IPS DF 19.7 (cell line): Measurements from ENCODE around the gene PACS2.

Source experiments
- DNase-seq: peaks from one replicate; pipeline ENCODE4 v3.0.0-alpha.2; 2013; ENCODE audit warnings: low read depth, low spot score

The PACS2 gene

DNA sequence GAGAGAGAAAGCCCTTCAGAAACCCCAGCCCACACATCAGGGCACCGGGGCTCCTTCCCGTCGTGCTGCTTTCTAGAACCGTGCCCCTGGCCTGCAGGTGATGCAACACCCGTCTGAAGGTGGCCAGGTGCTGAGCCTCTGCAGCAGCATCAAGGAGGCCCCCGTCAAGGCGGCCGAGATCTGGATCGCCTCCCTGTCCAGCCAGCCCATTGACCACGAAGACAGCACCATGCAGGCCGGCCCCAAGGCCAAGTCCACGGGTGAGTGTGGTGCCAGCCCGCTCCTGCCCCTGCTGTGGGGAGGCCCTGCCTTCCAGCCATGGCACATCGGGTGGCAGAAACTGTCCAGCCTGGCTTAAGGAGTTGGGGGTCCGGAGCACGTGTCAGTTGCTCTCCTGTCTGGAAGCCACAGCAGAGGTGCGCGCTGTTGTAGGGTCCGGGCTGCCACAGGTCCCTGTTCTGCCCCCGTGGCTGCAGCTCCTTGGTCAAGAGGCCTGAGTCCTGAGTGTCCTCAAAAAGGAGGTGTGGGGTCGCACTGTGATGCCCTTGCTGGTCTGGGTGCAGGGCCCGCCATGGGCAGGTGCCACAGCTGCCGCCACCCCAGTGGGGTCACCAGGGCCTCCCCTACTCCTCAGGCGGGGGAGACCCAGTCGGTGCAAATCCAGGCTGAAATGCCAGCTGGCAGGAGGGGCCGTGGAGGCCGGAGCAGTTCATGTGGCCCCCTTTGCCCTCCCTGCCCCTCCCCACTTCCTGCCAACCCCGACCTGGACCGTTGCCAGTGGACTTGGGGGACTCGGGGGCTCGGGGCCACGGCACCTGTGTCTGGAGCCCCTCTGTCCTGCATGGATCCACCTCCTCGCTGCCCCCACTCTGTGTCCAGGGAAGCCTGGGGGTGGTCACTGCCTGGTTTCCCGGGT, 52.8 kb downstream of the PACS2 start:
- DNase-seq = no peak

DNA sequence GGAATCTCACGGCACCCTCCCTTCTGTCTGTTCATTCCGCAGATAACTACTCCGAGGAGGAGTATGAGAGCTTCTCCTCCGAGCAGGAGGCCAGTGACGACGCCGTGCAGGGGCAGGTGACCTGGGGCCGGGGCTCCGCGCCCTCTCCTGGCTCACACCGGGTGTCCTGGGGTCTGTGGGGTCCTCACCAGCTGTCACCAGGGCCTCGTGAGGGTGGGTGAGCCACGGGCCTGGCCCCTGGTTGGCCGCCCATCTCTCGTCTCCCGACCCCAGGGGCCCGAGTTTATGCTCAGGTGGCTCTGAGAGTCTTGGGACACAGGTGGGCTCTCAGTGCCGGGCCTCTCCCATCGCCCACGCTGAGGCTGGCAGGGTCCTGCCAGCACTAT, 53.5 kb downstream of the PACS2 start:
- DNase-seq = no peak

DNA sequence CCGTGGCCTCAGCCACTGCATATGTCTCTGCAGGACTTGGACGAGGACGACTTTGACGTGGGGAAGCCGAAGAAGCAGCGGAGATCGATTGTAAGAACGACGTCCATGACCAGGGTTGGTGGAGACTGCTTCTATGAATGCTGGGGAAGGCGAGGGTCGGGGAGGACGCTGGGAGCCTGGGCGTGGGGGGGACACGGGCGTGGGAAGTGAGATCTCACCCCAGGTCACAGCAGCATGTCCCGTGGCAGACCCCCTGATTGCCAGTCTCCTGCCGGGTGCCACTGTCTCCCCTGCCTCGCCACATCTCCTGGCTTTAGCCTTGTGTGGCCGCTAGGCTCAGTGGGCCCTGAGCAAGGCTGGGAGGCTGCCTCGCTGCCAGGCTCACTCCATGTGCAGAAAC, 53.9 kb downstream of the PACS2 start:
- no peak for DNase-seq

DNA sequence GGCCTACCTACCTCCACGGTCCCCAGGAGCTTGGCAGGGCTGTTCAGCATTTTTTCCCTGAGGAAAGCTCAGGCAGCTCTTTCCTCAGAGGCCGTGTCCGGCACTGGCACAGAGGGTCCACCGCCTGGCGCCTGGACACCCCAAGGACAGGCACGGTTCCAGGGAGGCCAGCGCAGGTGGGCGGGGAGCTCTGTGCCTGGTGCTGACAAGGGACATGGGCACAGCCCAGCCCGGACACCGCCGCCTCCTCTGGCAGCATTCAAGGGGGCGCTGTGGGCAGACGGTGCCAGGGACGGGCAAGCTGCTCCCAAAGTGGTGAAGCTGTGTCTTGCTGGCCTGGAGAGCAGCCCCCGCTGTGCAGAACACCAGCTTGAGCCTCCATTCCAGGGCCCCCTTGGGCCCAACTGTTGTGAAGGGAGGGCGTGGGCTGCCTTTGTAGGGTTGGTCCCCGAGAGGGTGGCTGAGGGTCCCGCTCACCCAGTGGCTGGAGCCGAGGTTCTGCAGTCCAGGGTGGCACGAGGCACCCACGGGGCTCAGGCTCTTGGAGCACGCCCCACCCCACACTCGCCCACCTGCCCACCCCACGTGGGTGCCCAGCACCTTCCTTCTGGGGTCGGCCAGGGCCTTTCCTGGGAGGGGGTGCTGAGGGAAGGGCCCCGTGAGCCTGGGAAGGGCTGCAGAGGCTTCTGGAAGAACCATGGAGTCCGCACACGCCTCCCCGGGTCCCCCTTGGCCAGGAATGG, 54.5 kb downstream of the PACS2 start:
- no peak for DNase-seq

DNA sequence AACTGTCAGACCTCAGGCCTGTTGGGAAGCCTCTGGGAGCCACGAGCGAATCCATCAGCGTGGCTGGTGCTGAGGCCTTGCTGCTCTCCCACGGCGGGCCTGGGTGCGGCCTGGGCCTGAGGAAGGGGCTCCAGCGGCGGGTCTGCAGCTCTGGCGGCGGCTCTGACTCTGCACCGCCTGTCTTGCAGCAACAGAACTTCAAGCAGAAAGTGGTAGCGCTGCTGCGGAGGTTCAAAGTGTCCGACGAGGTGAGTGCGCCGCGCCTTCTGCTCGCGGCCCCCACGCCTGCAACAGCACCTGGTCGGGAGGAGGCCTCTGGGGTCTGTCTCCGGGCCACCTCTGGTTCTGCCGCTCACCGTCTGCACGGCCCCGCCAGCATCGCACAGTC, 55.1 kb downstream of the PACS2 start:
- DNase-seq = no peak

DNA sequence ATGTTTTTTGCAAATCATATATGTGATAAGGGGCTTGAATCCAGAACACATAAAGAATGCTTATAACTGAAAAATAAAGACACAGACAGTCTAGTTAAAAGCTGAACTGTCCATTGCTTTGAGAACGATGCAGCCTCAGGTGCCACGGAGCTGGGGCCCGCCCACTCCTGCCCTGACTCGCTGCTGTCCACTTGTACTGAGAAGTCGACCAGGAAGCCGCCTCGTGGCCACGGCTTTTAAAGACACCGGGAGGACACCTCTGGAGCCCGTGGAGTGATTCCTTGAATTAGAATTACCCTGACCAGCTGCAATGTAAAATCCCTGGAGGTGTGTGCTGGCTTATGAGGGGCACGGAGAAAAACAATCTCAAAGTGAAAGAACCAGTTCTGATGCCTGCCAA, 59.8 kb downstream of the PACS2 start:
- no peak for DNase-seq

DNA sequence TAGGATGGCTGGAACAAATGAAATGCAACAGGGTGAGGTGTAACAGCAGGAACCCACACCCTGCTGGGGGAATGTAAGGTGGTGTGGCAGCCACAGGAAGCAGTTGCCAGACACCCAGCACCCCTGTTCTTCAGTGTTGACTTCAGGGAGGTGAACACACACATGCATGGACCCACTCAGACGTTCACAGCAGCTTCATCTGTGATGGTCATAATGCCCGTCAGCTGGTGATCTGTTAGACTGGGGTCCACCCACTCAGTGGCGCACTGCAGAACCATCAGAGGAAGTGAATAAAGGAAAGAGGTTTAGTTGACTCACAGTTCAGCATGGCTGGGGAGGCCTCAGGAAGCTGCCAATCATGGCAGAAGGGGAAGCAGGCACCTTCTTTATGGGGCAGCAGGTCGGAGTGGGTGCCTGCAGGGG, 61.1 kb downstream of the PACS2 start:
- DNase-seq = no peak

DNA sequence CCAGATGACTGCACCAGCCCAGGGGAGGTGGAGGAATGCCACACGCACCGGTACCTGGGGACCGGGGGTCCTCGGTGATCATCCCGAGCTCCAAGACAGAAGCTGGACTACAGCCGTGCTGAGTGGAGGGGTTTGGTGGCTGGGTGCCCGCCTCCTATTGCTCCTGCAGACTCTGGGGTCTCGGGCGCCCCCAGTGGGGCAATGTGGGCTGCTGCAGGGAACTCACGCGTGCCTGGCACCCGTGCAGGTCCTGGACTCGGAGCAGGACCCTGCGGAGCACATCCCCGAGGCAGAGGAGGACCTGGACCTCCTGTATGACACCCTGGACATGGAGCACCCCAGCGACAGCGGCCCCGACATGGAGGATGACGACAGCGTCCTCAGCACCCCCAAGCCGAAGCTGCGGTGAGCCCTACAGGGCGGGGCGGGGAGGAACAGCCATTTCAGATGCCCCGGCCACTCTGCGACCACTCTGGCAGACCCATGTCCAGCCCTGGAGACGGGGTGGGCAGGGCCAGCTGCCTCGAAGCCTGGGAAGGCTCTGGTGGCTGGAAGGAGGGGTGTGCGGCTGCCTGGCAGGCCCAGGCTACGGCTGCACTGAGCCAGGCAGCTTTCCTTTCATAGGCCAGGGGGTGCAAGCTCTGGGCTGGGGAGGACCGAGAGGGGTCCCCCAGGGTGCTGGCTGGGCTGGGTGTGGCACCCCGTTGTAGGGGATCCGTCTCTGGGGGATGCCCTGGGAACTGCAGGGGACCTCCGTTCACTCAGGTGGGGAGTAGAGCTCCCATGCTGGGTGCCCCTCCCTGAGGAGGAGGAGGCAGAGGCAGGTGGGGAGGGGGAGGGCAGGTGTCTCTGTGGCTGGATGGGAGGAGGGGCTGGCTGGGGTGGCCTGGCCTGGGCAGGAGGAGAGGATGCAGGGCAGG, 62.2 kb downstream of the PACS2 start:
- no peak for DNase-seq

DNA sequence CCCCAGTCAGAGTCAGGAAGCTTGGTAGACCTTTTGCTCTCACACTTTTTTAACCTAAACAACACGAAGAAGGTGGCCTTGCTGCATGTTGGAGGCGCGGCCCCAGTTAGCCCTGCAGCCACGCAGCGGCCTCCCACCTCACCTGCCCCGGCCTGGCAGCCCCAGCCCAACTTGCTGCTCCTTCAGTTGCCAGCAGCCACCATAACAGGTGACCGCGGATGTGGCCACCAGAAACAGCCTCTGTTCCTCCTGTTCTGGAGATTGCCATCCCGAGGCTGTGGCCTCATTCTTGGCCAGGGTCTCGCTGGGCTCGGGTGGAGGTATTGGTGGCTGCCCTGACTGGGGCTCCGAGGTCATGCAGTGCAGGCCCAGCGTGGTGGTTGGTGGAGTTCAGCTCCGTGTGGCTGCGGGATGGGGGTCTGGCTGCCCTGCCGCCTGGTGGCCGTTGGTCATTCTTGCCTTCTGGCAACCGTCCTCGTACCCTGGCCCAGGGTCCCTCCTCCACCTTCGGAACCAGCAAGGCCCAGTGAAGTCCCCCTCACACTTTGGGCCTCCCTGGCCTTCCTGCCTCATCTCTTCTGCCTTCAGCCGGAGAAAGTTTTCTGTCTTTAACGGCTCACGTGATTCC, 63.1 kb downstream of the PACS2 start:
- DNase-seq = no peak

DNA sequence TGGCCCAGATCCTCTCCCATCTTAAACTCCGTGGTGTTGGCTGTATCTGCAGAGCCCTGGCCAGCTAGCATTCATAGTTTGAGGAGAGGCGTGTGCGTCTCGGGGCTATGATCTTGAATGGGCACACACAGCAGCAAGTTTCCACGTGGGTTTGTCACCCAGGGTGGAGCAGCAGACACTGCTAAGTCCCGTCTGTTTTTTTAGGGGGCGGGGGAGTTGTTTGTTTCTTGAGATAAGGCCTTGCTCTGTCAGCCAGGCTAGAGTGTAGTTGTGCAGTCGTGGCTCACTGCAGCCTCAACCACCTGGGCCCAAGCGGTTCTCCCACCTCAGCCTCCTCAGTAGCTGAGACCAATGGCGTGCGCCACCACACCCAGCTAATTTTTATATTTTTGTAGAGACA, 63.7 kb downstream of the PACS2 start:
- no peak for DNase-seq

DNA sequence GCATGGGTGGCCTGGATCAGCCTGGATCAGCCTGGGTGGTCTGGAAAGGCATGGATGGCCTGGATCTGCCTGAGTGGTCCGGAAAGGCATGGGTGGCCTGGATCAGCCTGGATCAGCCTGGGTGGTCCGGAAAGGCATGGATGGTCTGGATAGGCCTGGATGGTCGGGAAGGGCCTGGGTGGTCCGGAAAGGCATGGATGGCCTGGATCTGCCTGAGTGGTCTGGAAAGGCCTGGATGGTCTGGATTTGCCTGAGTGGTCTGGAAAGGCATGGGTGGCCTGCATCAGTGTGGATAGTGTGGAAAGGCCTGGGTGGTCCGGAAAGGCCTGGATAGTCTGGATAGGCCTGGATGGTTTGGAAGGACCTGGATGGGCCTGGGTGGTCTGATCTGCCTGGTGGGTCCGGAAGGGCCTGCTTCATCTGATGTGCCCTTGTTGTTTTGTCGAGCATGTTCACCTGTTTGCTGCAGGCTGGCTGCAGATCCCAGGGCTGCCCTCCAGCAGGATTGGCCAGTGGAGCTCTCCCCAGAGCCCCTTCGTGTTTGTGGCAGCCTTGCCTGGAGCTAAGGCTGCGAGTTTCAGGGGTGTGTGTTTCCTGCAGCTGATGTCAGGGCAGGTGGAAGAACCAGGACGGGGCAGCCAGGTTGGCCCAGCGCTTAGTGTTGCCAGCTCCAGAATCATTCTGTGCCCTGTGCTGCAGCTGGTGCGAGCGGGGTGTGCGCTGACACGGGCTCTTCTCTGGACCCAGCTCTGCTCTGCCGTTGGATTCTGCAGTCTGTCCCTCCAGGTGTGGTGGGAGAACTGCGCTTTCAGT, 64.5 kb downstream of the PACS2 start:
- no peak for DNase-seq

DNA sequence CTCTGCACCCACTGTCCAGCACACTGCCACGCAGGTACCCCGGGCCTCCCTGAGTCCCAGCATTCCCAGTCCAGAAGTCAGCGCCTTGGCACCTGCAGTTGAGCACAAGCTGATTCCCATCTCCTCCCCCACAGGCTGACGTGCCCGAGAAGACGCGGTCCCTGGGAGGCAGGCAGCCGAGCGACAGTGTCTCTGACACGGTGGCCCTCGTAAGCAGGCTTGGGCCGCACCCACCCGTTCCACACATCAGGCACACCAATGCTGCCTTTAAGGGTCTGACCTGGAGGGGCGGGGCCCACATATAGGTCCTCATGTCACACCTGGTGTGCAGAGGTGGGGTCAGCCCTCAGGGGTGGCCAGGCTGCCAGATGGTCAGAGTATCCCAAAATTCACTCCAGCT, 65.4 kb downstream of the PACS2 start:
- no peak for DNase-seq

DNA sequence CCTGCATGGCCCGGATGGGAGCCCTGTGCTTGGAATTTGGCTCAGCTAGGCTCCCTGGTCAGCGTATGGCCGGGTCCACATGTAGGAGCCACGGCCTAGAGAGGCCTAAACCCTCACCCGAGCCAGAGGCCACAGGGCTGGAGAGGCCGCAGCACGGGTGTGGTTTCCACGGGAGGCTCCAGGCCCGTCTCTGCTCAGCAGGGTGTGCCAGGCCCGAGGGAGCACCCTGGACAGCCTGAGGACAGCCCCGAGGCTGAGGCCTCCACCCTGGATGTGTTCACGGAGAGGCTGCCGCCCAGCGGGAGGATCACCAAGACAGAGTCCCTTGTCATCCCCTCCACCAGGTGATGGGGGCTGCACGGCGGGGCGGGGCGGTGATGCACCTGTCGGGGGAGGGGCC, 66.2 kb downstream of the PACS2 start:
- no peak for DNase-seq

DNA sequence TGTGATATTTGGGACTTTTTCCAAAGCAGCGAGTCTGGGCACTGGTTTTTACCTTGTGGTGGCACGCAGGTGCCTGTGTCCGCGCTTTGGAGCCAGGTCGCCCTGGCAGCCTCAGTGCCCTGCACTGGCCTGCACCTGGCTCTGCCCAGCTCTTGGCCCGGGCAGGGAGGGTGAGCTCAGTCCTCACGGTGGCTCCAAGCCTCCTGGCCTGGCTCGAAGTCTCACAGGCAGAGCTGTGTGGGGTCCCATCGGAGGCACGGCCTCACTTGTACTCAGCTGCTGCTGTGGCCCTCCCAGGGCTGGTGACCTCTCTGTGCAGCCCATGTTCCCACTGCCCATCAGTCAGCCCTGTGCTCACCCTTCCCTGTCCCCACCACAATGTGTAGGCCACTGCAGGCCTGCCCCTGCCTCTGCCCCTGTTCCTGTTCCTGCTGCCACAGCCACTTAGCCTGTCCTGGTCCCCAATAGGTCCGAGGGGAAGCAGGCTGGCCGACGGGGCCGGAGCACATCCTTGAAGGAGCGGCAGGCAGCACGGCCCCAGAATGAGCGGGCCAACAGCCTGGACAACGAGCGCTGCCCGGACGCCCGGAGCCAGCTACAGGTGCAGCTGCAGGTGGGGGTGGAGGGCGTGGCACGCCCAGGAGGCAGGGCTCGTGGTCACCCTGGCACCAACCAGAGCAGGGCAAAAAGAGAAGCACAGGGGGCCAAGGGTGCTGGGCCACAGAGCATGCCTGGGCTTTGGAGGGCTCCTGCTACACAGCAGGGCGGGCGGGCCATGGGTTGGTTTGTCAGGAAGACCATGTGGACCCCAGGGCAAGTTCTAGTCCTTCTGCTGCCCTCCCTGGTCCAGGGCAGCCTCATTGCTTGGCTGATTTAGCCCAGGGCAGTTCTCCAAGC, 67.1 kb downstream of the PACS2 start:
- DNase-seq = no peak

DNA sequence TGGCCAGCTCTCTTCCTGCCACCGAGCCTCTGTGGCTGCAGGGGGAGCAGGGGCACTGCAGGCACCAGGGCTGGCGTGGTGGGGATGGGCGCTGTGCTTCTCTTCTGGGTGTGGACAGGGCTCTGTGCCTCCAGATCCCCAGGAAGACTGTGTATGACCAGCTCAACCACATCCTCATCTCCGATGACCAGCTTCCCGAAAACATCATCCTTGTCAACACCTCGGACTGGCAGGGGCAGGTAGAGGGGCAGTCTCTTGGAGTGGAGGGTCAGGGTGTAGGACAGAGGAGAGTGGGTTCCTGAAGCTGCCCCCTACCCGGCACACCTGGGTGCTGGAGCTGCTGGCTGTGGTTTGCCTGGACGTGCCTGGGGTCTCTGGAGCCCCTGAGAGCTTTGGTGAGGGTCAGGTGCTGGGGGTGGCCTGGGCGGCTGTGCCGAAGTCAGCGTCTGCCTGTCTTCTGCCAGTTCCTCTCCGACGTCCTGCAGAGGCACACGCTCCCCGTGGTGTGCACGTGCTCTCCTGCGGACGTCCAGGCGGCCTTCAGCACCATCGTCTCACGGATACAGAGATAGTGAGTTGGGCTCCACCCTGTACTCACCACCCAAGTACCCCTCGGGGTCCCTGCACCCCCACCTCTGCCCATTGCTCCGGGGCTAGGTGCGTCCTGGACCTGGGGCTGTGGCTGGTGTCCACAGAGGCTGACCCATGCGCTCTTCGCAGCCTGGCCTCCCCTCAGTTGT, 68.0 kb downstream of the PACS2 start:
- no peak for DNase-seq

DNA sequence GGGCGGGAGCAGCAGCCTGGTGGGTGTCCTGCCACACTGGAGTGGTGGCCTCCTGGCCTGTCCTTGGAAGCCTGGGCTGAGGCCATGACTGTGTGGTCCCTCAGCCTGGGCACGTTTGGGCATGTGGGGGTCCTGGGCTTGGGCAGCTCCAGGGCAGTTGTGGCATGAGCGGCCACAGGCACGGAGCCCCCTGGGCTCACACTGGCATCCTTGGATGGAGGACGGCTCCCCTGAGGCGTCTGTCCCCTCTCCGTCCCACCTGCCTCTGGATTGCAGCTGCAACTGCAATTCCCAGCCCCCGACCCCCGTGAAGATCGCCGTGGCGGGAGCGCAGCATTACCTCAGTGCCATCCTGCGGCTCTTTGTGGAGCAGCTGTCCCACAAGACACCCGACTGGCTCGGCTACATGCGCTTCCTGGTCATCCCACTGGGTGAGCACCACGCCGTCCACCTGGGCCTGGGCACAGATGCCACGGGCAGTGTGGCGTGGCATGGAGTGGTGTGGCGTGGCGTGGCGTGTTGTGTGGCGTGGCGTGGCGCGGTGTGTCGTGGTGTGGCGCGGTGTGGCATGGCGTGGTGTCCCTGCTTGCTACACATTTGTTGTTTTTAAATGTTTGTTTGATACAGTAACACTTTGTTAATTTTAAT, 68.7 kb downstream of the PACS2 start:
- DNase-seq = no peak

DNA sequence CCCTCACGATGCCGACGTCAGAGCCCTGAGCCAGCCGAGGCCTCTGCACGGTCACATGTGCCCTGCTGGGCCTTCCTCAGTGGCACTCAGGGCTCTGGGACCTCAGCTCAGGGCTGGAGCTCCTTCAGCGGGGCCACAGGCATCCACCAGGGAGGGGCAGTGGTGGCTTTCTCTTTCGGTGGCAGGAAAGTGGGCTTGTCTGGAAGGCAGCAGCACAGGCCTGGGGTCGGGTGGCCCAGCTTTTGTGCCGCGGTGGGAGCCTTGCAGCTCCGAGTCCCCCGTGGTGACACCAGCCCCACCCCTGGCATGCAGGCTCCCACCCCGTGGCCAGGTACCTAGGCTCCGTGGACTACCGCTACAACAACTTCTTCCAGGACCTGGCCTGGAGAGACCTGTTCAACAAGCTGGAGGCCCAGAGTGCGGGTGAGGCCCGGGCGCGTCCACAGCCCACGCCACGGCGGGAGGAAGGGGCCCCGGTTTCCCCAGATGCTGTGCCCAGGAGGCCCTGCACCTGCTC, 69.6 kb downstream of the PACS2 start:
- no peak for DNase-seq
